SHP77 (cell line): ENCODE results near the gene SFPQ.
"Not testable (repeated sequence)": the region's sequence is repeated elsewhere in the genome, so short reads cannot be mapped to it uniquely, and the experiment has no call there.

ENCODE experiments used
- DNase-seq, 2 experiments: peaks; one replicate each; lab custom pipeline; 2025; lab: John Stamatoyannopoulos, UW

SFPQ gene

DNA sequence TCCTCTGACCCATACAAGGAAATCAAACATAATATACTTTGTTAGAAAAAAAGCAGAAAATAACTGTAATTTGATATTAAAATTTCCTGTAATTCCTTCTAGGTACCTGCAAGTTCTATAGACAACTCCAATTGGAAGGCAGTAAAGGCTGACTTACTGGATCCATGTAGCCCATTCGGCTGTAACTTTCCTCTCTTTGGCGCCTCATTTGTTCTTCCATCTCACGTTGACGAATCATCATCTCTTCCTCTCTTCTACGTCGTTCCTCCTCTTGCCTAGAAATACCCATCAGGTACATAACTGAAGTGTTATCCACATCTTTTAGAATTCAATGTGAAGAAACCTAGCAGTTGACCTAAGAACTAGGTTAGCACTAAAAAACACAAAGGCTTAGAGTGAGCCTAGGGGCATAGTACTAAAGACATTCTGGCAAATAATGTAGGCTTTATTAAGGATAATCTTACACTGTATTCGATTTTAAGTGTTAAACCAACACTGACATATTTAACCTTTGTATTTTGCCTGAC is 5.1 kb downstream of the SFPQ start:
- no peak for DNase-seq

GRCh38 chr1:35186239-35186638 is 6.7 kb downstream of the SFPQ start:
- no peak for DNase-seq

DNA sequence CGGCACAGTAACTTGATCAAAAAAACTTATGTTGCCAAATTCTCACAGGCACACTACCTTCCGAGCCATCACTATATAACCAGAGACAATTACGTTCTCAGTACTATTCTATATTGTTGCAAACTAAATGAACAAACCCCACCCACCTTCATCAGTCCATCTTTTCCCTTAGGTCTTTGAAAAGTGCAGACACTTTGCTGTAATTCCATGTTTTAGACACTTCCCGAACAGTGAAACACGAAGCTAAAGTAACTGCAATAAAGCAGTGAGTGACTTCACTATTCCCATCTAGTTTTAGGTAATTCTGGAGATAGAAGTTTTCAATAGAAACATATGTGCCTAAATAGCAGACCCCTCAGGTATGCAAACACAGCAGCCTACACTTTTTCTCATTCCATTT is 7.7 kb downstream of the SFPQ start:
- no peak for DNase-seq

- no peak for DNase-seq
Measured at GRCh38 chr1:35184495-35185199, 8.3 kb downstream of the SFPQ start.

DNA sequence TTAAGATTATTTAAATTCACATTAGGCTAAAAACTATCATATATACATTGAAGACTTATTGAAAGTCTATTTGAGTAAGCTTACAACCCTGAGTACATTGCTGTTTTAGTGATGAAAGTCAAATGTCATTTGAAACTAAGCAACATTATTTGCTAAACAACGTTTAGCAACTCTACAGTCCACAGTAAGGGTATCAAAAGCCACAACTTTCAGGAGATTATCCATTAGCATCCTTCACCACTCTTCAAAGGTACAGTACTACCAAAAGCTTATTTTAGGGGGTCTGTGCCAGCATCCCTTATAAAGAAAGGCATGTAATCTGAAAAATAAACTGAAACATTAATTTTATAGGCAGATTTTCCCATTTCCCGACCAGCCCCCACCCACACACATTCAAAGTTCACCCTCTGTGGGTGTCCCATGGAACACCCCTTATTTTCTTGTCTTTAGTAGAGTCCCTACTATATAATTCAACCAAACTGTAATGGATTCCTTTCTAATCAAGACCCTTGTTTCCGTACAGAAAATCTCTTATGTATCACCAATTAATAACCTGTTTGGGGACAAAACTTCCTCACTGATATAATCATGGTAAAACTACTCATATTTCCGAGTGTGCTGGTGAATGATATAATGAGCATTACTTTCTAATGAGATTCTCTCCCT is 11.0 kb downstream of the SFPQ start:
- no peak for DNase-seq

DNA sequence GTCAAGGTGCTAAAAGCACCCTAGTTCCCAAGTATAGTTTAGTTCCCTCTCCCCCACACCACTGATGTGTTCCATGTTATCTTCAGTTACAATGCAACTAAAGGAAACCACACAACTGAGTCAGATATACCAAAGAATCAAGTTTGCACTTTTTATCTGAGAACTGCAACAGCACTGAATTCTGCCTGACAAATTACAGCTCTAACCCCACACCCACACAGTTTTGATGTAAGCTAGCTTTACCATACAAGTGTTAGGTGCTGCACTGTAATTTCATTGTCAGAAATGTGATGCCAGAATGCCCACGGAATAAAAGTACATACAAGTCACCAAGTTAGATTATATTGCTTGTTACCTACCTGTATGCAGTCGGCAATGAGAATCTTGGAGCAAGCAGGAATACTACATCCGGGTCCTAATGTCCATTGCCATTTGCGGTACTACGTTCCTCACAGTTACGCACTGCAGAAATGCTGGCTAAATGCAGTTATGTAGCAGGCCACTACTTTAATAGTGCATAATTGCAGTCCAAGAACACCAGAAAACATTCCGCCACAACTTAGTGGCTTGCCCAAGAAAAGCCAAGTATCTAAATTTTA is 12.1 kb downstream of the SFPQ start:
- DNase-seq = no peak

GRCh38 chr1:35179908-35180307 is 13.0 kb downstream of the SFPQ start:
- DNase-seq = no peak

- no peak for DNase-seq
Measured at GRCh38 chr1:35178874-35179380, 14.0 kb downstream of the SFPQ start.

GRCh38 chr1:35178295-35178695 is 14.7 kb downstream of the SFPQ start:
- DNase-seq = no peak

DNA sequence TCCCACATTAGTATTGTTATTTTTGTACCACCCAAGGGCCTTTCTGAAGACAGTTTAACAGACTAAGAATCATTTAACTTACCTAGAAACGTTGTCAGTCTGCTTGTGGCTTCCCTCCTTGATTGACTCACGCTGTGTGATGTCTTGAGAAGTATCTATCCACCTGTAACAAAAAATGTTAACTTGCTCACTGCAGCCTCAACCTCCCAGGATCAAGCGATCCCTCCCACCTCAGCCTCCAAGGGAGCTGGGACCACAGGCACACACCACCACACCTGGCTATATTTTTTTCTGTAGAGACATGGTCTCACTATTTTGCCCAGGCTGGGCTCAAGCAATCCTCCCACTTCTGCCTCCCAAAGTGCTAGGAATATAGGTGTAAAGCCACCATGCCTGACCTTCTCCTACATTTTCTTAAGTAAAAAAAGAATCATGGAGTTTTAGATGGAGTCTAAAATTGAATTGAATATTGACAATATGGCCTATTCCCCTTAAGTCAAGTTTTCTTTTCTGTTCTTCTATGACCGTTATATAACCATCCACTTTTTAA is 15.6 kb downstream of the SFPQ start:
- no peak for DNase-seq

- DNase-seq = no peak
Measured at GRCh38 chr1:35175602-35176001, 17.3 kb downstream of the SFPQ start.

DNA sequence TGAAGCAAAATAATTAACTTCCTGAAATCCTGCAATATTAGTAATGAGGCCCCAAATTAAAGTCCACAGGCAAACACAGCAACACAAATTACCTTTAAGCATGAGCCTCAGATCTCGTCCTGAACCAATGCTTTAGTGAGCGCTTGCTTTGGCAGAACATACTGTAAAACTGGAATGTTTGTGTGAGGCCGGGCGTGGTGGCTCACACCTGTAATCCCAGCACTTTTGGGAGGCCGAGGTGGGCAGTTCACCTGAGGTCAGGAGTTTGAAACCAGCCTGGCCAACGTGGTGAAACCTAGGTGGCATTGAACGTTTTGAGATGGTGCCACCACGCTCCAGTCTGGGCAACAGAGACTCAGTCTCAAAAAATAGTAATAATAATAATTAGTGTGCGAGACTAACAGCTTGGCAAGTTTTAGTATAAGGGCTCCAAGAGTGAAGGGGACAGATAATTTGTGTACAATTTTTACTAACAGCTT is 17.8 kb downstream of the SFPQ start:
- no peak for DNase-seq

DNA sequence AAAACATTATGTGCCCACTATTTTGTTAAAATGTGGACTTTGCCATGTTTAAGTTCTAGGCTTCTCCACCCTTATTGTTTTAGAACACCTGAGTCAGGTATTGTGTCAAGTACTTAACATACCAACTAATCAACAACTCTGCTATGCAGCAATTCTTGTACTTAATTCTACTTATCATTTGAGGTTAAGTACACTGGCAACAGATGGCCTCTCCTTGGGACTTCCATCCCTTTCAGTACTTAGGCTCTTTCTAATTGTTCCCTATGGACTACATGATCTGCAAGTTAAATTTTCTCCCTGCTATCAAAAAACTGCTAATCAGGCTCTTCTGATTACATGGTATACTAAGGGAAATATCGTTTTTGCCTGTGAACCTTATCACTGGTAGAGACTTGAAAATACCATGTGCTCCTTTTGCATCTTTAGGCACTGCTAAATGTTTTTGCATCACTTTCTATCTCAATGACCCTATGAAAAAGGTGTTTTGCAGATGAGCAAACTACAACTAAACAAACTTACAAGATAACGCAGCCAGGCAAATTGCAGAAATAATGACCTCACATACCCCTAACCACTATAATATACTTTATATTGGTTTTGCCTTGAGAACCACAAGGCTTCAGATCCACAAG is 18.9 kb downstream of the SFPQ start:
- DNase-seq = no peak

GRCh38 chr1:35173491-35173890 is 19.5 kb downstream of the SFPQ start:
- DNase-seq = no peak

- DNase-seq = no peak
Measured at GRCh38 chr1:35172022-35172421, 20.9 kb downstream of the SFPQ start.

- DNase-seq = no peak
Measured at GRCh38 chr1:35171579-35171978, 21.4 kb downstream of the SFPQ start.

DNA sequence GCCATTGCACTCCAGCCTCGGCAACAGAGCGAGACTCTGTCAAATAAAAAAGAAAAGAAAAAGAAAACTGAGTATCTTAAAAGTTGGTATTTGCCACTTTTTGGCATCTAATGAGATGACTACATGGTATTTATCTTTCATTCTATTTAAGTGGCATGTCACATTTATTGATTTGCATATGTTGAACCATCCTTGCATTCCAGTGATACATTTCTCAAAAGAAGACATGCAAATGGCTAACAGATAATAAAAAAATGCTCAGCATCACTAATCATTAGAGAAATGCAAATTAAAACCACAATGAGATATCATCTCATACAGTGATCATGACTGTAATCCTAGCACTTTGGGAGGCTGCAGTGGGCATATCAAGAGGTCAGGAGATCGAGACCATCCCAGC is 28.1 kb downstream of the SFPQ start:
- DNase-seq = no peak

- DNase-seq = no peak
Measured at GRCh38 chr1:35151220-35151619, 41.7 kb downstream of the SFPQ start.

DNA sequence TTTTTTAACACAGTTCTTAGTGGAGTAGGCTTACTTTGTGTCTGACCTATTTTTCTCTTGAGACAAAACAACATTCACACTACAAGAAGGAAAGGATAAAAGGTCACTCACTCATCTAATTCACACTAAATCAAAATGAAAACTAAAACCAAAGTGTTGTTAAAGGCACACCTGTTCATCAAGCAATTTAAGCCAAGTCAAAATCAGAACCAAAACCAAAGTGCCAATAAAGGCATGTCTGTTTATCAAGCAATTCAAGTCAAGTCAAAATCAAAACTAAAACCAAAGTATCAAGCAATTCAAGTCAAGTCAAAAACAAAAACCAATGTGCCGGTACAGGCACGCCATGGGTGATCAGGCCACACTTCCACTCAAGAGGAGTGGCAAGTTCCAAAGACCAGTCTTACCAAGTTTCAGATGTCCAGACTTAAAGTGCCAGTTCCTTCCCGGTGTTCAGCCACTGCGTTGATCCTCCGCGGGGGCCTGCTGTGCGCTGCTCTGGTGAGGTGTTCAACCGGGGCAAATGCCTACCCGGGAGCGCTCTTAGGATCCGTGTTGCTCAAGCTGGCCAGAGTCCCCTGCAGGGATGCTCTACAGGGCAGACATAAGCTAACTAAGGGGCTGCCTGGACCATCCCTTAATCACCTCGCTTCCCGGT is 46.9 kb downstream of the SFPQ start:
- not testable (repeated sequence) for DNase-seq

GRCh38 chr1:35143737-35144508 is 49.0 kb downstream of the SFPQ start:
- no peak for DNase-seq

GRCh38 chr1:35142728-35143127 is 50.2 kb downstream of the SFPQ start:
- DNase-seq = not testable (repeated sequence)
